ENCODE measurements around the gene NME3.

DNA sequence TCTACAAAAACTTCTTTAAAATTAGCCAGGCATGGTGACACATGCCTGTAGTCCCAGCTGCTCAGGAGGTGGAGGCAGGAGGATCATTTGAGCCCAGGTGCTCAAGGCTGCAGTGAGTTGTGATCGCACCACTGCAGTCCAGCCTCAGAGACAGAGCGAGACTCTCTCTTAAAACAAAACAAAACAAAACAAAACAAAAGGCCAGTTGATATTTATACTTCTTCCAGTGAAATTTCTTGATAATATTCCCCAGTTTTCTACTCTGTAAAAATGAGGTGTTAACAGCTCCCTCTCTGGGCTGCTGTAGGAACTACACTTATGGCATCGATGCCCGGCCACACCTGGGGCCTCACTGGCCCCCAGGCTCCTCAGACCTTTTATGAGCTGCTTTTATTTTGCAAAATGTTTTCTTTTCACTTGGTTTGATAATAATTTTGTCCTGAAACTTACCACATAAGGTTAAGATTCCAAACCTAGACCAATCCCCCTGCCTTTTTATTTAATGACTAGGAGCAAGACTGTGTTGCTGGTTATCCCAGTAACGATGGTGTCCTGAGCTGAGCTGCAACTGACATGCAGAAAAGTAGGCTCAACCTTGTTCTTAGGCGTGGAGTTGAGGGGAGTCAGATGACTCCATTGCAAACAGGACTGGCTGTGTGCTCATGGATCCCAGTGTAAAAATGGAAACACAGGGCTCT lies 47.7 kb downstream of the NME3 start:
- TF ChIP-seq POLR2A (IDR thresholded peaks at IDR 0.05; ENCODE audit: low read length), result no peak
- TF ChIP-seq GATA1 (IDR thresholded peaks at IDR 0.05; ENCODE audit: low read depth, low read length), result no peak
